Measurements from ENCODE around the gene SAMHD1.
"Not testable (repeated sequence)": the region's sequence is repeated elsewhere in the genome, so short reads cannot be mapped to it uniquely, and the experiment has no call there.

Gene SAMHD1

GRCh38 chr20:36951198-36951978, at the start of gene SAMHD1:
SAMHD1 (minus strand) TSS chr20:36951708; CDS start chr20:36951643, 65 bp downstream.
- DNase-seq (ENCODE audit: low spot score) = peak; percentile 99

DNA sequence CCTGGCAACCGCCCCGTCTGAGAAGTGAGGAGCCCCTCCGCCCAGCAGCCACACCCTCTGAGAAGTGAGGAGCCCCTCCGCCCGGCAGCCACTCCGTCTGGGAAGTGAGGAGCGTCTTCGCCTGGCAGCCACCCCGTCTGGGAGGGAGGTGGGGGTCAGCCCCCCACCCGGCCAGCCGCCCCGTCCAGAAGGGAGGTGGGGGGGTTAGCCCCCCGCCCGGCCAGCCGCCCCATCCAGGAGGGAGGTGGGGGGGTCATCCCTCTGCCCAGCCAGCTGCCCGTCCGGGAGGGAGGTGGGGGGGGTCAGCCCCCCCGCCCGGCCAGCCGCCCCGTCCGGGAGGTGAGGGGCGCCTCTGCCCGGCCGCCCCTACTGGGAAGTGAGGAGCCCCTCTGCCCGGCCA, 48.7 kb upstream of the SAMHD1 start:
- DNase-seq (ENCODE audit: low spot score) = not testable (repeated sequence)

- no peak for DNase-seq (ENCODE audit: low spot score)
Observed at GRCh38 chr20:36998652-36999051, 47.1 kb upstream of the SAMHD1 start.

- no peak for DNase-seq (ENCODE audit: low spot score)
Observed at GRCh38 chr20:36997121-36997520, 45.6 kb upstream of the SAMHD1 start.

GRCh38 chr20:36994221-36994620, 42.7 kb upstream of the SAMHD1 start:
- not testable (repeated sequence) for DNase-seq (ENCODE audit: low spot score)

GRCh38 chr20:36992802-36993334, 41.4 kb upstream of the SAMHD1 start:
- DNase-seq (ENCODE audit: low spot score) = no peak

DNA sequence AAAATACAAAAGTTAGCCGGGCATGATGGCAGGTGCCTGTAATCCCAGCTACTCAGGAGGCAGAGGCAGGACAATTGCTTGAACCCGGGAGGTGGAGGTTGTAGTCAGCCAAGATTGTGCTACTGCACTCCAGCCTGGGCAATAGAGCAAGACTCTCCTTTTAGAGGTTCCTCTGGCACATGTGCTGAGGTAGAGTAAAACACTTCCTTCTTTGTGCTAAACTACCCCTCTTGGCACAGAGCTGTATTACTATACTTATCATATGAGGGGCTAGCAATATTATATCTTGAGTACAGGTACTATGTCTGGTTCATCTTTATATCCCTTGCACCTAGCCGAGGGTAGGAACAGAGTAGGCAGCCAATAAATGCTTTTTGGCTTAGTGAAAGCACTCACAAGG, 40.2 kb upstream of the SAMHD1 start:
- no peak for DNase-seq (ENCODE audit: low spot score)

GRCh38 chr20:36989797-36990196, 38.3 kb upstream of the SAMHD1 start:
- no peak for DNase-seq (ENCODE audit: low spot score)

DNA sequence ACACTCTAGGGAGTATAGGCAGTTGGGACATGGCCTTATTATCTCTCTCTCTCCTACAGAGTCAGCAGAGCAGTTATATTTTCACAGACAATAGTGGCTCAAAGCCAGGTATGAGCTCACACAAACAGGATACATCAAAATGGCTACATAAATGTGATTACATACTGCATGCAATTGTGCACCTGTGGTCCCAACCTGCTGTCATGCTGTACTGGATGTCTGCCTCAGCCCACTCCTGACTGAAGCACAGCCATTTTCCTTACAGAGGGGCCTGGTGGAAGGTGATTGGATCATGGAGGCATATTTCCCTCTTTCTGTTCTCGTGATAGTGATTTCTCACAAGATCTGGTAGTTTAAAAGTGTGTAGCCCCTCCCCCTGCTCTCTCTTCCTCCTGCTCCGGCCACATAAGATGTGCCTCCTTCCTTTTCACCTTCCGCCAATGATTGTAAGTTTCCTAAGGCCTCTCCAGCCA, 37.0 kb upstream of the SAMHD1 start:
- no peak for DNase-seq (ENCODE audit: low spot score)

- no peak for DNase-seq (ENCODE audit: low spot score)
Observed at GRCh38 chr20:36984257-36984638, 32.7 kb upstream of the SAMHD1 start.

- DNase-seq (ENCODE audit: low spot score) = no peak
Observed at GRCh38 chr20:36975099-36975818, 23.8 kb upstream of the SAMHD1 start.

DNA sequence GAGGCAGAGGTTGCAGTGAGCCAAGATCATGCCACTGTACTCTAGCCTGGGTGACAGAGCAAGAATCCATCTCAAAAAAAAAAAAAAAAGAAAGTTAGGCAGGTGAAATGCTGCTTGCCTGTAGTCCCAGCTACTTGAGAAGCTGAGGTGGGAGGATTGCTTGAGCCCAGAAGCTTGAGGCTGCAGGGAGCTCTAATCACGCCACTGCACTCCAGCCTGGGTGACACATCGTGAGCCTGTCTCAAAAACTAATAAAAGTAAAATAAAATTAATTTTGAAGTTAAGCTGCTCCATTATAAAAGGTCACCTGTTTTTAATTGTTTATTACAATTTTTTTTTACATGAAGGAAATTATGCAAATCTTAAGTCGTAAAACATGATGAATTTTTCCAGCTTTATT, 23.2 kb upstream of the SAMHD1 start:
- no peak for DNase-seq (ENCODE audit: low spot score)

DNA sequence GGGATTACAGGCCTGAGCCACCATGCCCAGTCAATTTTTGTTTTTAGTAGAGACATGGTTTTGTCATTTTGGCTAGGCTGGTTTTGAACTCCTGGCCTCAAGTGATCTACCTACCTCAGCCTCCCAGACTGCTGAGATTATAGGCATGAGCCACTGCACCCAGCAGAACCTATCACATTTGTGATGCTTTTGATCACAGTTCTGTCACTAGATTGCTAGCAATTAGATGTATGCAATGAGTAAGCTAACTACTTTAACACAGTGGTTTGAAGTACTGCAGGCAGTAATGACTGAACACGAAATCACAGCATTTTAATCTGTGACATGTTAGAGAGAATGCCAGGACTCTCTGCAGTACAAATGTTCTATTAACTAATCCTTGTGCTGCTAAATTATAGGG, 19.6 kb upstream of the SAMHD1 start:
- DNase-seq (ENCODE audit: low spot score) = no peak

DNA sequence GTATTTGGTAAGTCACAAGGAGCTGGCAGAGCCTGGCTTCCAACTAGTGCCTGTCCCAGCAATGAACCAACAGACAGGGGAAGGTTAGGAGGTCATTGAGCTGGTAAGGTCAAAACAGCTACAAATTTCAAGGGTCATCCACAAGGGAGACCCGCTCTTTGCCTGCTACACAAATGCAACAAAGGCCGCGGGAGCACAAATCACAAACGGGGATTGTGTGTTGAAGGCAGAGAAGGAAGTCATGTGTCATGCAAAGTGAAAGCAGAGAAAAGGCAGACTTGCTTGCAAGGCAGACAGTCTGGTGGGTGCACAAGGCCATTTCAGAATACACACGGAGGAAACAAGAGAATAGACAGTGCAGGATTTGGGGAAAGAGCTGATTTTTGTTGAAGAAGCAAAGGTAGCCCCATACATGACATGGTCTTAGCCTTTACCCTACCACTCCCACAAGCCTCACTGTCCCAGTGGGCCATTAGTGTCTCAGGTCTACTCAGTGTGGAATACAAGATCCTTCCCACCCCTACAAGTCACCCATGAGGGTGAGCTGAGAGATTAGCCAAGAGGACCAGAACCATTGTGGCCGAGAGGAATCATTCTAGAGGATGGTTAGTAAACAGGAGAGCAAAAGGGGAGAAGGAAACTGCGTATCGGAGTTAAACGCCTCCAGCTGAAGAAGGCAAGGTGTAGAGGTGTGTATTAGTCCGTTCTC, 18.1 kb upstream of the SAMHD1 start:
- DNase-seq (ENCODE audit: low spot score) = no peak

- DNase-seq (ENCODE audit: low spot score) = no peak
Observed at GRCh38 chr20:36969051-36969450, 17.5 kb upstream of the SAMHD1 start.

GRCh38 chr20:36967636-36968035, 16.1 kb upstream of the SAMHD1 start:
- no peak for DNase-seq (ENCODE audit: low spot score)

GRCh38 chr20:36966965-36967364, 15.5 kb upstream of the SAMHD1 start:
- DNase-seq (ENCODE audit: low spot score) = not testable (repeated sequence)

GRCh38 chr20:36962354-36962941, 10.9 kb upstream of the SAMHD1 start:
- not testable (repeated sequence) for DNase-seq (ENCODE audit: low spot score)

DNA sequence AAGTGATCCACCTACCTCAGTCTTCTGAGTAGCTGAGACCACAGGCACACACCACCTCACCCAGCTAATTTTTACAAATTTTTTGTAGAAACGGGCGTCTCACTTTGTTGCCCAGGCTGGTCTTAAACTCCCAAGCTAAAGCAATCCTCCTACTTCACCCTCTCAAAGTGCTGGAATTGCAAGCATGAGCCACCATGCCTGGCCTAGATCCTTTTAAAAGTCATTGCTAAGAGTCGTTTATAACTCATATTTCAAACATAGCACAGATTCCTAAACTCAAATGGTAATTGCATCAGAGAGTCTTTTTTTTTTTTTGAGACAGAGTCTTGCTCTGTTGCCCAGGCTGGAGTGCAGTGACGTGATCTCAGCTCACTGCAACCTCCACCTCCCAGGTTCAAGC, 7.7 kb upstream of the SAMHD1 start:
- DNase-seq (ENCODE audit: low spot score) = no peak

DNA sequence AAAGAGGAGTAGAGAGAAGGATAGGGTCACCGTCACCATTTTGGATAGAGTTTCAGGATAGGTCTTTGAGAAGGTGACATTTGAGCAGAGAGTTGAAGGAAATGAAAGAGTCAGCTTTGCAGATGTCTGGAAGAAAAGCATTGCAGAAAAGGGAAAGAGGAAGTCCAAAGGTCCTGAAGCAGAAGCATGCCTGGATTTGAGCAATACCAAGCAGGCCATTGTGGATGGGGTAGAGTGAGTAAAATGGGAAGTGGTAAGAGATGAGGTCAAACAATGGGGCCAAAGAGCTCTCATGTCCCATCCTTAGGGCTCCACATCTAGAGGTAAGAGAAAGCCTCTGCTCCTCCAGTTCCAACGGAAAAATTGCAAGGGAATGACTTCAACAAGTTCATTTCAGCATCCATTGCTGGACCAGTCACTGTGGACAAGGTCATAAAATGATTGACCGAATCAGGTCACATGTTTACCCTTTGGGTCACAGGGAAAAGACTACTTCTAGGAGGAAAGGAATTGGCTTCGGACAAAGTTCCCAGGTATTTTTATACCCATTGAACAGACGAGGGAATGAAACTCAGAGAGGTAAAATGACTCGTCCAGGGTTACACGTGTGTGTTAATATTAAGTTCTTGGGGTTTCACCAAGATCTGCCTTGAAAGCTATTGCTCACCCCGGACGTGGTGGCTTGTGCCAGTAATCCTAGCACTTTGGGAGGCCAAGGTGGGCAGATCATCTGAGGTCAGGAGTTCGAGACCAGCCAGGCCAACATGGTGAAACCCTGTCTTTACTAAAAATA, 6.6 kb upstream of the SAMHD1 start:
- no peak for DNase-seq (ENCODE audit: low spot score)

- no peak for DNase-seq (ENCODE audit: low spot score)
Observed at GRCh38 chr20:36956674-36957073, 5.2 kb upstream of the SAMHD1 start.
